ENCODE measurements around the gene PIM1. TPM values are rescaled to one million over a fixed set of nuclear protein-coding genes. Genes with fewer than 3 reads are reported as not detected.

PIM1 gene
- total and polyA plus RNA-seq, 9 of the 15 experiments (the other 6 are each of a cell fraction or from before 2014, with no cell fraction given), result 19.0 to 789 (median 212) TPM

DNA sequence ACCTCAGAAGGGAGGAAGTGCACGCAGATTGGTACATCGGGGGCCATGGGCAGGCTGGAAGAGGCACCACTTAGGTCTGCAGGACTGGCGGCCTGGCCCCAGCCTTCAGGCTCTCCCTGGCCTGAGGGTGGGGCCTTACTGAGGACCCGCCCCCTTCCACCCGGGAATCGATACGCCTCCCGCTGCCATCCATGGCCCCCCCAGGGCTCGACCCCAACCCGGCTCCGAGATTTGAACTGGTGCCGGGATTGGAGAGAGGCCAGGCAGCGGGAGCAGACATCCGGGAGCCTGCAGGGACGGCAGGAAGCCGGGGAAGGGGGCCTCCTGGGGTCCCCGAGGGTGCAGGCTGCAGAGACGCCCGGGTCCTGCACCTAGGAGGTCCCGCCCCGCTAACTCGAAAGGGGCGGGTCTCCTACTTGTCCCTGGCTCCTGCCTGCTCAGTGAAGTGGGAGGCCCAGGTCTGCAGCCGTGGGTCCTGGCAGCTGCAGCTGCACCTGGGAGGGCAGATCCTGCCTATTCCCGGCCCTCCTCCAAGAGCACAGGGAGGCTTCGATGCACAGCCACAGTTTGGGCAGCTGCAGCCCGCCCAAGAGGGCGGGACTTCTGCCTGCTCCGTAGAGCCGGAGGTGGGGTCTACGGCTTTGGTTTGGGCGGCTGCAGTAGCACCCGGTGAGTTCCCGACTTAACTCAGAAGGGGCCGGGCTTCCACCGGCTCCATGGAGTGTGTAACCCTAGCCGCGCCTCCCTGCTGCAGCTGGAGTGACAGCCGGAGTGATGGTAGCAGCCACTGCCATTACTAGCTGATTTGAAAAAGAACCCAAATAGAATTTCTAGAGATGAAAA lies 52.4 kb downstream of the PIM1 start (continued):
- TF ChIP-seq, protein P1, sequence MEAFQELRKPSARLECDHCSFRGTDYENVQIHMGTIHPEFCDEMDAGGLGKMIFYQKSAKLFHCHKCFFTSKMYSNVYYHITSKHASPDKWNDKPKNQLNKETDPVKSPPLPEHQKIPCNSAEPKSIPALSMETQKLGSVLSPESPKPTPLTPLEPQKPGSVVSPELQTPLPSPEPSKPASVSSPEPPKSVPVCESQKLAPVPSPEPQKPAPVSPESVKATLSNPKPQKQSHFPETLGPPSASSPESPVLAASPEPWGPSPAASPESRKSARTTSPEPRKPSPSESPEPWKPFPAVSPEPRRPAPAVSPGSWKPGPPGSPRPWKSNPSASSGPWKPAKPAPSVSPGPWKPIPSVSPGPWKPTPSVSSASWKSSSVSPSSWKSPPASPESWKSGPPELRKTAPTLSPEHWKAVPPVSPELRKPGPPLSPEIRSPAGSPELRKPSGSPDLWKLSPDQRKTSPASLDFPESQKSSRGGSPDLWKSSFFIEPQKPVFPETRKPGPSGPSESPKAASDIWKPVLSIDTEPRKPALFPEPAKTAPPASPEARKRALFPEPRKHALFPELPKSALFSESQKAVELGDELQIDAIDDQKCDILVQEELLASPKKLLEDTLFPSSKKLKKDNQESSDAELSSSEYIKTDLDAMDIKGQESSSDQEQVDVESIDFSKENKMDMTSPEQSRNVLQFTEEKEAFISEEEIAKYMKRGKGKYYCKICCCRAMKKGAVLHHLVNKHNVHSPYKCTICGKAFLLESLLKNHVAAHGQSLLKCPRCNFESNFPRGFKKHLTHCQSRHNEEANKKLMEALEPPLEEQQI (IDR thresholded peaks at IDR 0.05), result no peak
- TF ChIP-seq SIN3B (IDR thresholded peaks at IDR 0.05; ENCODE audit: low read depth) (no peak), BACH1 (tag; IDR thresholded peaks at IDR 0.05) (no peak), NBN (IDR thresholded peaks at IDR 0.05; ENCODE audit: low read depth) (peak; percentile 71), ZFX (CRISPR knock-in tag; IDR thresholded peaks at IDR 0.05) (peak; percentile 59; the same call in 1 of the 2 replicates), SRSF7 (optimal IDR thresholded peaks at IDR 0.05; ENCODE audit: low read depth, low read length) (no peak), CREM (IDR thresholded peaks at IDR 0.05; ENCODE audit: low read depth) (0 out of 2 replicates have a peak, but pooled peaks have one; percentile 7), KDM2B (CRISPR knock-in tag; IDR thresholded peaks at IDR 0.05) (no peak), ZNF76 (CRISPR knock-in tag; IDR thresholded peaks at IDR 0.05; ENCODE audit: borderline replicate concordance) (no peak), FOXA3 (CRISPR knock-in tag; conservative IDR thresholded peaks at IDR 0.05 in 1 of 2, IDR thresholded peaks at IDR 0.05 in 1 of 2) (no peak; a peak in 1 of 4 replicates), TCF7 (IDR thresholded peaks at IDR 0.05; ENCODE audit: borderline replicate concordance) (no peak), TAL1 (IDR thresholded peaks at IDR 0.05) (no peak), HNRNPUL1 (IDR thresholded peaks at IDR 0.05; ENCODE audit: low read length) (no peak), ETV6 (IDR thresholded peaks at IDR 0.05; ENCODE audit: borderline replicate concordance in 1 of 2, low read depth in 2 of 2, low read length in 1 of 2) (no peak), ETV6 (CRISPR knock-in tag; IDR thresholded peaks at IDR 0.05; ENCODE audit: borderline replicate concordance) (no peak), RHOXF2B (CRISPR knock-in tag; conservative IDR thresholded peaks at IDR 0.05) (no peak), HDGF (IDR thresholded peaks at IDR 0.05) (no peak), STAT5A (IDR thresholded peaks at IDR 0.05; ENCODE audit: borderline replicate concordance, low read length) (no peak), FOXP1 (CRISPR knock-in tag; IDR thresholded peaks at IDR 0.05) (no peak), MYC (IDR thresholded peaks at IDR 0.05; ENCODE audit: low read depth, low read length) (0 out of 2 replicates have a peak, but pooled peaks have one; percentile 27), MYC (CRISPR knock-in tag; IDR thresholded peaks at IDR 0.05; ENCODE audit: borderline replicate concordance, low read depth) (peak; percentile 42; the same call in 1 of the 2 replicates), ZFP30 (CRISPR knock-in tag; IDR thresholded peaks at IDR 0.05; ENCODE audit: borderline replicate concordance) (no peak)
- TF ChIP-seq, protein P2, sequence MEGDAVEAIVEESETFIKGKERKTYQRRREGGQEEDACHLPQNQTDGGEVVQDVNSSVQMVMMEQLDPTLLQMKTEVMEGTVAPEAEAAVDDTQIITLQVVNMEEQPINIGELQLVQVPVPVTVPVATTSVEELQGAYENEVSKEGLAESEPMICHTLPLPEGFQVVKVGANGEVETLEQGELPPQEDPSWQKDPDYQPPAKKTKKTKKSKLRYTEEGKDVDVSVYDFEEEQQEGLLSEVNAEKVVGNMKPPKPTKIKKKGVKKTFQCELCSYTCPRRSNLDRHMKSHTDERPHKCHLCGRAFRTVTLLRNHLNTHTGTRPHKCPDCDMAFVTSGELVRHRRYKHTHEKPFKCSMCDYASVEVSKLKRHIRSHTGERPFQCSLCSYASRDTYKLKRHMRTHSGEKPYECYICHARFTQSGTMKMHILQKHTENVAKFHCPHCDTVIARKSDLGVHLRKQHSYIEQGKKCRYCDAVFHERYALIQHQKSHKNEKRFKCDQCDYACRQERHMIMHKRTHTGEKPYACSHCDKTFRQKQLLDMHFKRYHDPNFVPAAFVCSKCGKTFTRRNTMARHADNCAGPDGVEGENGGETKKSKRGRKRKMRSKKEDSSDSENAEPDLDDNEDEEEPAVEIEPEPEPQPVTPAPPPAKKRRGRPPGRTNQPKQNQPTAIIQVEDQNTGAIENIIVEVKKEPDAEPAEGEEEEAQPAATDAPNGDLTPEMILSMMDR (IDR thresholded peaks at IDR 0.05 in 2 of 3, conservative IDR thresholded peaks at IDR 0.05 in 1 of 3; ENCODE audit: insufficient read depth in 2 of 3, low read depth in 1 of 3, low read length in 3 of 3), result peak in 2 of 3 experiments; percentile 14 to 44; a peak in 2 of 6 replicates
- TF ChIP-seq, protein P3, sequence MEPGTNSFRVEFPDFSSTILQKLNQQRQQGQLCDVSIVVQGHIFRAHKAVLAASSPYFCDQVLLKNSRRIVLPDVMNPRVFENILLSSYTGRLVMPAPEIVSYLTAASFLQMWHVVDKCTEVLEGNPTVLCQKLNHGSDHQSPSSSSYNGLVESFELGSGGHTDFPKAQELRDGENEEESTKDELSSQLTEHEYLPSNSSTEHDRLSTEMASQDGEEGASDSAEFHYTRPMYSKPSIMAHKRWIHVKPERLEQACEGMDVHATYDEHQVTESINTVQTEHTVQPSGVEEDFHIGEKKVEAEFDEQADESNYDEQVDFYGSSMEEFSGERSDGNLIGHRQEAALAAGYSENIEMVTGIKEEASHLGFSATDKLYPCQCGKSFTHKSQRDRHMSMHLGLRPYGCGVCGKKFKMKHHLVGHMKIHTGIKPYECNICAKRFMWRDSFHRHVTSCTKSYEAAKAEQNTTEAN (CRISPR knock-in tag; IDR thresholded peaks at IDR 0.05), result no peak
